H1 (cell line): ENCODE measurements around the gene YLPM1. TPM values are rescaled to one million over a fixed set of nuclear protein-coding genes. Genes with fewer than 3 reads are reported as not detected.

Experiments
- CTCF ChIA-PET: fragments of 300-600 bp; sonication (Branson Sonifier 250); formaldehyde crosslinking; loops from one replicate; lab custom pipeline; 2021; ENCODE audit not compliant: partially characterized antibody; lab: Charles Lee
- POLR2A ChIA-PET: fragments of 300-600 bp; sonication (Branson Sonifier 250); formaldehyde crosslinking; loops from one replicate; lab custom pipeline; 2021; ENCODE audit warnings: inconsistent platforms; ENCODE audit not compliant: partially characterized antibody; lab: Charles Lee
- DNase-seq, 2 experiments: peaks; one replicate each; pipeline versions ENCODE4 v3.0.0 to v3.0.0-alpha.2; 2010 to 2022; ENCODE audit warnings: low spot score in 2 of 2, low read depth in 1 of 2, mixed read lengths in 1 of 2
- FAIRE-seq: peaks from 2 replicates; lab custom pipeline; 2011; peaks lifted over from hg19 to GRCh38; lab: Jason Lieb, UNC
- H2AFZ ChIP-seq: 2 replicates; pipeline ENCODE4 v1.8.1; 2012; ENCODE audit warnings: low read length, inconsistent platforms
- H2AK5ac ChIP-seq: 2 replicates; pipeline ENCODE4 v1.6.1; 2013; ENCODE audit warnings: low read depth, low read length
- H2BK120ac ChIP-seq: replicated peaks from 2 replicates; pipeline ENCODE3; 2013; ENCODE audit warnings: low read depth, low read length, inconsistent platforms
- H2BK12ac ChIP-seq: 2 replicates; pipeline ENCODE4 v1.6.1; 2013; ENCODE audit warnings: low read depth, low read length
- H2BK15ac ChIP-seq: 2 replicates; pipeline ENCODE4 v1.6.1; 2013; ENCODE audit warnings: low read length
- H2BK20ac ChIP-seq: 2 replicates; pipeline ENCODE4 v1.6.1; 2013; ENCODE audit warnings: low read length
- H2BK5ac ChIP-seq: 2 replicates; pipeline ENCODE4 v1.6.1; 2013; ENCODE audit warnings: low read depth, low read length
- H3K14ac ChIP-seq: 2 replicates; pipeline ENCODE4 v1.6.1; 2013; ENCODE audit warnings: inconsistent platforms; ENCODE audit not compliant: insufficient read length
- H3K18ac ChIP-seq: 2 replicates; pipeline ENCODE4 v1.6.1; 2013; ENCODE audit warnings: low read length; ENCODE audit errors: extremely low read depth
- H3K23ac ChIP-seq: 2 replicates; pipeline ENCODE4 v1.6.1; 2013; ENCODE audit warnings: inconsistent platforms; ENCODE audit not compliant: insufficient read length
- H3K23me2 ChIP-seq: 2 replicates; pipeline ENCODE4 v1.6.1; 2013; ENCODE audit warnings: low read depth, low read length
- H3K27ac ChIP-seq: 2 replicates; pipeline ENCODE4 v1.6.1; 2011; ENCODE audit warnings: low read depth, low read length, inconsistent platforms
- H3K27me3 ChIP-seq, 4 experiments: replicated peaks in 1 of 4; 1 replicate in 1 of 4; 2 replicates in 3 of 4; pipeline versions ENCODE4 v1.6.1 to v1.8.1; 2011 to 2013; ENCODE audit warnings: low read length in 3 of 4, mild to moderate bottlenecking in 3 of 4, inconsistent platforms in 2 of 4, mixed read lengths in 2 of 4, moderate library complexity in 1 of 4; ENCODE audit not compliant: control insufficient read depth in 3 of 4, insufficient read depth in 3 of 4; ENCODE audit errors: extremely low read depth in 1 of 4
- H3K36me3 ChIP-seq, 4 experiments: 2 replicates each; pipeline versions ENCODE4 v1.6.1 to v1.8.1; 2011 to 2013; ENCODE audit warnings: mild to moderate bottlenecking in 4 of 4, low read length in 3 of 4, moderate library complexity in 2 of 4, control low read depth in 1 of 4, inconsistent platforms in 1 of 4; ENCODE audit not compliant: insufficient read depth in 4 of 4, control insufficient read depth in 2 of 4
- H3K4ac ChIP-seq: replicated peaks from 2 replicates; pipeline ENCODE3; 2013; ENCODE audit warnings: low read length, low read depth, mixed read lengths, inconsistent platforms; ENCODE audit not compliant: insufficient read length
- H3K4me1 ChIP-seq, 4 experiments: replicated peaks in 1 of 4; 1 replicate in 1 of 4; 2 replicates in 3 of 4; pipeline versions ENCODE4 v1.6.1 to v1.8.1; 2011 to 2013; ENCODE audit warnings: low read length in 3 of 4, inconsistent platforms in 2 of 4, mixed read lengths in 1 of 4; ENCODE audit not compliant: insufficient read depth in 4 of 4, control insufficient read depth in 3 of 4
- H3K4me2 ChIP-seq, 2 experiments: 2 replicates each; pipeline versions ENCODE4 v1.6.1 to v1.8.1; 2011 to 2013; ENCODE audit warnings: low read depth in 2 of 2, low read length in 2 of 2, control low read depth in 1 of 2, inconsistent platforms in 1 of 2, mild to moderate bottlenecking in 1 of 2; ENCODE audit not compliant: insufficient read depth in 1 of 2
- H3K4me3 ChIP-seq, 4 experiments: fragments of 200-600, 300-600 bp in 1 of 4; sonication (generic), shearing (Covaris generic), sonication (Bioruptor Twin) in 1 of 4; 2 replicates each; pipeline versions ENCODE4 v1.5.1 to v1.8.1; 2011 to 2016; ENCODE audit warnings: low read length in 4 of 4, low read depth in 3 of 4, control low read depth in 2 of 4, inconsistent platforms in 2 of 4, mild to moderate bottlenecking in 2 of 4, mixed read lengths in 1 of 4, moderate library complexity in 1 of 4; ENCODE audit not compliant: insufficient read depth in 2 of 4; ENCODE audit errors: extremely low read depth in 1 of 4
- H3K56ac ChIP-seq: replicated peaks from 2 replicates; pipeline ENCODE3; 2013; ENCODE audit warnings: low read depth, mild to moderate bottlenecking, mixed read lengths, low read length, inconsistent platforms; ENCODE audit not compliant: insufficient read length
- H3K79me1 ChIP-seq: 2 replicates; pipeline ENCODE4 v1.6.1; 2013; ENCODE audit warnings: low read depth, low read length, control low read depth
- H3K79me2 ChIP-seq, 2 experiments: 2 replicates each; pipeline versions ENCODE4 v1.6.1 to v1.8.1; 2012 to 2013; ENCODE audit warnings: low read length in 2 of 2, mild to moderate bottlenecking in 2 of 2, inconsistent platforms in 1 of 2; ENCODE audit not compliant: insufficient read depth in 2 of 2, control insufficient read depth in 1 of 2
- H3K9ac ChIP-seq, 4 experiments: replicated peaks in 1 of 4; 1 replicate in 1 of 4; 2 replicates in 3 of 4; pipeline versions ENCODE4 v1.6.1 to v1.8.1; 2011 to 2013; ENCODE audit warnings: low read depth in 3 of 4, low read length in 3 of 4, control low read depth in 2 of 4, mild to moderate bottlenecking in 2 of 4, moderate library complexity in 2 of 4, inconsistent platforms in 1 of 4; ENCODE audit errors: extremely low read depth in 1 of 4
- H3K9me3 ChIP-seq, 2 experiments: 2 replicates each; pipeline versions ENCODE4 v1.6.1 to v1.8.1; 2012 to 2013; ENCODE audit warnings: mild to moderate bottlenecking in 2 of 2, moderate library complexity in 2 of 2, control low read depth in 1 of 2, inconsistent platforms in 1 of 2, low read depth in 1 of 2, low read length in 1 of 2, mixed read lengths in 1 of 2; ENCODE audit not compliant: insufficient read depth in 2 of 2
- H4K20me1 ChIP-seq, 2 experiments: replicated peaks in 1 of 2; 2 replicates each; pipeline versions ENCODE3 to v1.8.1; 2011 to 2013; ENCODE audit warnings: inconsistent platforms in 2 of 2, low read length in 2 of 2, mild to moderate bottlenecking in 1 of 2; ENCODE audit not compliant: insufficient read depth in 2 of 2, control insufficient read depth in 1 of 2
- H4K5ac ChIP-seq: 2 replicates; pipeline ENCODE4 v1.6.1; 2013; ENCODE audit warnings: low read length, low read depth, mixed read lengths, inconsistent platforms; ENCODE audit not compliant: insufficient read length
- H4K8ac ChIP-seq: 2 replicates; pipeline ENCODE4 v1.8.0; 2013; ENCODE audit warnings: mild to moderate bottlenecking, moderate library complexity, low read length, inconsistent platforms; ENCODE audit not compliant: insufficient read depth; ENCODE audit errors: extremely low read depth
- H4K91ac ChIP-seq: replicated peaks from 2 replicates; pipeline ENCODE3; 2013; ENCODE audit warnings: low read length, mixed read lengths, inconsistent platforms; ENCODE audit not compliant: insufficient read length
- BCL11A ChIP-seq, 2 experiments: IDR thresholded peaks; one replicate each; pipeline ENCODE4 v1.6.1; 2011; ENCODE audit warnings: low read depth in 2 of 2, low read length in 2 of 2, mild to moderate bottlenecking in 2 of 2
- CBX5 ChIP-seq: fragments of 300-800, 300-1000 bp; sonication (generic); IDR thresholded peaks from 2 replicates; pipeline ENCODE4 v1.7.1; 2016; ENCODE audit warnings: antibody characterized with exemption, low read length, low read depth
- CBX8 ChIP-seq: fragments of 300-800, 300-1000 bp; sonication (generic); IDR thresholded peaks from 2 replicates; pipeline ENCODE4 v1.7.1; 2016; ENCODE audit warnings: low read depth, low read length, borderline replicate concordance
- EGR1 ChIP-seq: IDR thresholded peaks from 2 replicates; pipeline ENCODE4 v1.6.1; 2011; ENCODE audit warnings: low read depth, low read length, borderline replicate concordance
- EZH2 ChIP-seq: fragments of 200-600 bp; sonication (generic); IDR thresholded peaks from 2 replicates; pipeline ENCODE4 v1.7.1; 2012; ENCODE audit warnings: low read depth, mild to moderate bottlenecking, moderate library complexity, low read length, inconsistent platforms; ENCODE audit not compliant: severe bottlenecking
- FOSL1 ChIP-seq: IDR thresholded peaks from 2 replicates; pipeline ENCODE4 v1.6.1; 2011; ENCODE audit warnings: mild to moderate bottlenecking, low read depth, low read length, moderate library complexity; ENCODE audit not compliant: insufficient read depth
- JUN ChIP-seq: IDR thresholded peaks from 2 replicates; pipeline ENCODE4 v1.6.1; 2011; ENCODE audit warnings: low read depth, mild to moderate bottlenecking, improper control_type of control experiment, low read length
- POU5F1 ChIP-seq: IDR thresholded peaks from 2 replicates; pipeline ENCODE4 v1.6.1; 2011; ENCODE audit warnings: low read depth, mild to moderate bottlenecking, low read length, moderate library complexity
- RXRA ChIP-seq: IDR thresholded peaks from 2 replicates; pipeline ENCODE4 v1.6.1; 2011; ENCODE audit warnings: low read depth, mild to moderate bottlenecking, low read length, moderate library complexity; ENCODE audit not compliant: insufficient read depth
- SIN3A ChIP-seq, 2 experiments: IDR thresholded peaks in 1 of 2; conservative IDR thresholded peaks in 1 of 2; 2 replicates each; pipeline ENCODE4 v1.6.1; 2011 to 2012; ENCODE audit warnings: low read length in 2 of 2, improper control_type of control experiment in 1 of 2, low read depth in 1 of 2, mild to moderate bottlenecking in 1 of 2
- SP2 ChIP-seq: IDR thresholded peaks from 2 replicates; pipeline ENCODE4 v1.6.1; 2012; ENCODE audit warnings: mild to moderate bottlenecking, low read length, inconsistent platforms
- SRF ChIP-seq: IDR thresholded peaks from 2 replicates; pipeline ENCODE4 v1.6.1; 2011; ENCODE audit warnings: mild to moderate bottlenecking, low read depth, low read length, moderate library complexity
- TAF1 ChIP-seq: IDR thresholded peaks from 2 replicates; pipeline ENCODE4 v1.6.1; 2011; ENCODE audit warnings: mild to moderate bottlenecking, low read depth, low read length
- WGBS, 2 experiments: shearing (Covaris generic) in 1 of 2; methylation state at CpG; one replicate each; pipeline versions ENCODE4 v1.1.6 to v1.1.7; 2013 to 2015; ENCODE audit warnings: low lambda C conversion rate in 2 of 2, mixed read lengths in 2 of 2, inconsistent platforms in 1 of 2, low coverage in 1 of 2, missing lambda C conversion rate in 1 of 2; ENCODE audit not compliant: insufficient replicate concordance in 2 of 2, insufficient coverage in 1 of 2, insufficient read length in 1 of 2; ENCODE audit errors: extremely low coverage in 1 of 2, missing lambda C conversion rate in 1 of 2; 5-methylcytosine and 5-hydroxymethylcytosine counted together
- polyA plus RNA-seq, 7 experiments: library from polyadenylated mRNA; depleted of rRNA in 3 of 7; stranded (reverse) in 5 of 7; unstranded in 2 of 7; fragments of >200 nt in 5 of 7; fragments of 200-250 nt in 2 of 7; gene quantifications; 1 replicate in 5 of 7; 2 replicates in 1 of 7; 4 replicates in 1 of 7; pipeline versions ENCODE4 v1.2.1 to v1.2.3, GENCODE V29; 2011 to 2013; ENCODE audit warnings: missing spikeins in 2 of 7, mixed read lengths in 2 of 7
- total RNA-seq: library from RNA; stranded (reverse); fragmentation: NEBNext Ultra II Directional; extraction: Animal tissue kit (Norgen Biotek cat#: 25700); gene quantifications from 2 replicates; pipeline ENCODE4 v1.2.1, GENCODE V29; 2021

The YLPM1 gene
- total and polyA plus RNA-seq, 2 of the 8 experiments (the other 6 are each of a cell fraction or from before 2014, with no cell fraction given) = 13.5 to 71.7 TPM

GRCh38 chr14:74836251-74836960, 73.3 kb downstream of the YLPM1 start:
- Histone ChIP-seq H3K9me3 (no peaks in the 10 kb centered on the region), H3K23ac (no peak overlapping the region), H3K56ac (no peak overlapping the region), H4K20me1 (peaks cover 0 to 1% of the 10 kb centered on the region in 2 experiments), H4K91ac (no peak overlapping the region), H2BK20ac (no peak overlapping the region), H3K9ac (no peak overlapping the region), H3K4me1 (no peaks in the 10 kb centered on the region), H3K36me3 (peaks cover 0 to 28% (median 4%) of the 10 kb centered on the region in 4 experiments; a peak in 2 of 8 replicates), H3K27me3 (no peaks in the 10 kb centered on the region), H2AFZ (no peak overlapping the region), H3K23me2 (no peaks in the 10 kb centered on the region), H3K14ac (no peak overlapping the region), H3K4me2 (no peak overlapping the region), H3K4me3 (no peak overlapping the region), H2AK5ac (no peak overlapping the region), H3K27ac (no peak overlapping the region), H2BK12ac (no peak overlapping the region), H3K79me1 (no peaks in the 10 kb centered on the region), H4K8ac (no peak overlapping the region), H2BK15ac (no peak overlapping the region), H3K4ac (no peak overlapping the region), H2BK5ac (no peak overlapping the region), H3K18ac (no peak overlapping the region), H4K5ac (no peak overlapping the region), H2BK120ac (no peak overlapping the region), H3K79me2 (no peaks in the 10 kb centered on the region)
- DNase-seq (no peak), FAIRE-seq (no peak)
- WGBS, 2 experiments = 93% methylated on average over 1 of the region's 1 CpG; no CpG with 5 or more reads in 1 of the 2 experiments
- POLR2A ChIA-PET = interaction anchor here (1.8 kb wide), 1 partner anchor 10 kb away, joined by 6 read pairs; no protein-coding TSS in a partner anchor
- CTCF ChIA-PET = interaction anchor here (0.8 to 1.1 kb wide), 2 partner anchors 26 to 109 kb away, joined by 3 read pairs; no protein-coding TSS in a partner anchor
- no peak for TF ChIP-seq SRF
- TF ChIP-seq EZH2 = no peak
- TF ChIP-seq RXRA = no peak
- no peak for TF ChIP-seq SP2
- no peak for TF ChIP-seq EGR1
- no peak for TF ChIP-seq SIN3A (conservative IDR thresholded peaks at IDR 0.05 in 1 of 2, IDR thresholded peaks at IDR 0.05 in 1 of 2; ENCODE audit: low read depth in 1 of 2, low read length in 2 of 2)
- no peak for TF ChIP-seq TAF1
- TF ChIP-seq CBX5 = no peak
- no peak for TF ChIP-seq JUN
- no peak for TF ChIP-seq FOSL1
- TF ChIP-seq CBX8 = no peak
- TF ChIP-seq BCL11A (IDR thresholded peaks at IDR 0.05; ENCODE audit: low read depth in 2 of 2, low read length in 2 of 2) = no peak
- TF ChIP-seq POU5F1 = no peak
